ENCODE results near the gene STX10.

GRCh38 chr19:13172346-13173138, 22.4 kb upstream of the STX10 start:
- TF ChIP-seq ZNF274 (IDR thresholded peaks at IDR 0.05; ENCODE audit: low read depth, low read length), result no peak
- TF ChIP-seq SUZ12 (IDR thresholded peaks at IDR 0.05; ENCODE audit: extremely low read depth, insufficient read depth, insufficient read length), result no peak
- no peak for TF ChIP-seq YY1 (IDR thresholded peaks at IDR 0.05; ENCODE audit: insufficient read depth, insufficient read length)

Measured in NT2/D1 (cell line).